Endodermal cell (in vitro differentiated cells): ENCODE results near the gene BACH1. TPM values are rescaled to one million over a fixed set of nuclear protein-coding genes. Genes with fewer than 3 reads are reported as not detected.

Experiments
- DNase-seq: peaks from one replicate; pipeline ENCODE4 v3.0.0-alpha.2; 2017
- H3K27ac ChIP-seq: 2 replicates; pipeline ENCODE4 v1.5.1; 2013; ENCODE audit warnings: mild to moderate bottlenecking, low read depth, low read length, moderate library complexity
- H3K27me3 ChIP-seq: 2 replicates; pipeline ENCODE4 v1.6.1; 2013; ENCODE audit warnings: mild to moderate bottlenecking, low read length, moderate library complexity; ENCODE audit not compliant: insufficient read depth, control insufficient read depth, poor library complexity, severe bottlenecking
- H3K36me3 ChIP-seq: 2 replicates; pipeline ENCODE4 v1.7.0; 2013; ENCODE audit warnings: mild to moderate bottlenecking, low read length, moderate library complexity; ENCODE audit not compliant: control insufficient read depth, insufficient read depth
- H3K4me1 ChIP-seq: one replicate; pipeline ENCODE4 v1.7.0; 2013; ENCODE audit warnings: low read length; ENCODE audit not compliant: control insufficient read depth, insufficient read depth
- H3K4me3 ChIP-seq: 2 replicates; pipeline ENCODE4 v1.5.1; 2013; ENCODE audit warnings: mild to moderate bottlenecking, low read length, moderate library complexity
- H3K9ac ChIP-seq: 2 replicates; pipeline ENCODE4 v1.6.1; 2013; ENCODE audit warnings: mild to moderate bottlenecking, low read length, moderate library complexity; ENCODE audit not compliant: poor library complexity, severe bottlenecking; ENCODE audit errors: extremely low read depth
- H3K9me3 ChIP-seq: 2 replicates; pipeline ENCODE4 v1.6.1; 2013; ENCODE audit warnings: mild to moderate bottlenecking, low read length, moderate library complexity; ENCODE audit not compliant: control insufficient read depth
- H3K27ac Mint-ChIP-seq: 2 replicates; pipeline ENCODE4 v1.8.0; 2020; ENCODE audit warnings: mixed read lengths
- H3K27me3 Mint-ChIP-seq: 2 replicates; pipeline ENCODE4 v1.8.0; 2021; ENCODE audit warnings: mild to moderate bottlenecking, mixed read lengths; ENCODE audit not compliant: insufficient read depth
- H3K36me3 Mint-ChIP-seq: 2 replicates; pipeline ENCODE4 v1.8.0; 2020; ENCODE audit warnings: low read depth, mixed read lengths
- H3K4me1 Mint-ChIP-seq: 2 replicates; pipeline ENCODE4 v1.8.0; 2020; ENCODE audit warnings: mixed read lengths
- H3K4me3 Mint-ChIP-seq: 2 replicates; pipeline ENCODE4 v1.8.0; 2020; ENCODE audit warnings: mild to moderate bottlenecking, moderate library complexity, mixed read lengths
- H3K9me3 Mint-ChIP-seq: 2 replicates; pipeline ENCODE4 v1.8.0; 2020; ENCODE audit warnings: mild to moderate bottlenecking, mixed read lengths
- whole genome bisulfite sequencing, 2 experiments: methylation state at CpG; one replicate each; pipeline versions ENCODE4 v1.1.5 to v1.1.7; 2013; ENCODE audit warnings: missing lambda C conversion rate in 2 of 2, mixed read lengths in 1 of 2; ENCODE audit not compliant: insufficient coverage in 1 of 2, insufficient read length in 1 of 2; 5-methylcytosine and 5-hydroxymethylcytosine counted together
- total RNA-seq, 2 donors: library from RNA; stranded (reverse); fragmentation: NEBNext Ultra II Directional in 1 of 2; extraction: Animal tissue kit (Norgen Biotek cat#: 25700) in 1 of 2; gene quantifications; 2 replicates in 1 of 2; 3 replicates in 1 of 2; pipeline ENCODE4 v1.2.1, GENCODE V29; 2021
- TF ChIP-seq, protein P1 (sequence below): fragments of 200-600 bp; sonication (generic); conservative IDR thresholded peaks from 2 replicates; pipeline ENCODE4 v1.5.0; 2021; ENCODE audit warnings: antibody characterized with exemption, mild to moderate bottlenecking

The BACH1 gene
- total RNA-seq, 2 donors from 2014 or later = 61.3 to 64.9 TPM

DNA sequence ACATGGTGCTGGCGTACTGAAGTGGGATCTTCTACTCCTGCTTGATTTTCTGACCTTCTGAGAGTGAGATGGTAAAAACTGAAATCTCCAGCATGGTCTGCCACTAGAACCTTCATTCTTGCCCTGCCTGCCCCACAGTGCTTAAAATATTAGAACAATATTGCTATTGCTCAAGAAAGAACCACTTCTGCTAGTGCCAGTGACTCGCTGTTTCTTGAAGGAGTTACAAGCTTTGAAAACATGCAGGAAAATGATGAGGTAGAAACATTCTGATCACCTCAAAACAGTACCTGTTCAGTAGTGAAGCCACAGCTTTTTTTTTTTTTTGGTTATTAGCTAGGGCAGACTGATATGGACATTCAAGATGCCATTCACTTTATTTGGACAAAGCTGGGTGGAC lies 95.3 kb downstream of the BACH1 start:
- H3K36me3 Mint-ChIP-seq = peaks cover 28% of the 10 kb centered on the region
- Histone ChIP-seq H3K4me3 (no peak overlapping the region), H3K27ac (no peak overlapping the region), H3K4me1 (no peaks in the 10 kb centered on the region), H3K9ac (no peak overlapping the region), H3K9me3 (peaks cover 5% of the 10 kb centered on the region), H3K36me3 (no peaks in the 10 kb centered on the region), H3K27me3 (no peaks in the 10 kb centered on the region)
- H3K27ac Mint-ChIP-seq = no peak overlapping the region
- H3K9me3 Mint-ChIP-seq = peaks cover 22% of the 10 kb centered on the region
- H3K27me3 Mint-ChIP-seq = no peaks in the 10 kb centered on the region
- no peak for DNase-seq
- no peak overlapping the region for H3K4me3 Mint-ChIP-seq
- no peaks in the 10 kb centered on the region for H3K4me1 Mint-ChIP-seq
- WGBS, 2 experiments = 95 to 100% methylated on average over 2 of the region's 2 CpGs
- TF ChIP-seq, protein P1, sequence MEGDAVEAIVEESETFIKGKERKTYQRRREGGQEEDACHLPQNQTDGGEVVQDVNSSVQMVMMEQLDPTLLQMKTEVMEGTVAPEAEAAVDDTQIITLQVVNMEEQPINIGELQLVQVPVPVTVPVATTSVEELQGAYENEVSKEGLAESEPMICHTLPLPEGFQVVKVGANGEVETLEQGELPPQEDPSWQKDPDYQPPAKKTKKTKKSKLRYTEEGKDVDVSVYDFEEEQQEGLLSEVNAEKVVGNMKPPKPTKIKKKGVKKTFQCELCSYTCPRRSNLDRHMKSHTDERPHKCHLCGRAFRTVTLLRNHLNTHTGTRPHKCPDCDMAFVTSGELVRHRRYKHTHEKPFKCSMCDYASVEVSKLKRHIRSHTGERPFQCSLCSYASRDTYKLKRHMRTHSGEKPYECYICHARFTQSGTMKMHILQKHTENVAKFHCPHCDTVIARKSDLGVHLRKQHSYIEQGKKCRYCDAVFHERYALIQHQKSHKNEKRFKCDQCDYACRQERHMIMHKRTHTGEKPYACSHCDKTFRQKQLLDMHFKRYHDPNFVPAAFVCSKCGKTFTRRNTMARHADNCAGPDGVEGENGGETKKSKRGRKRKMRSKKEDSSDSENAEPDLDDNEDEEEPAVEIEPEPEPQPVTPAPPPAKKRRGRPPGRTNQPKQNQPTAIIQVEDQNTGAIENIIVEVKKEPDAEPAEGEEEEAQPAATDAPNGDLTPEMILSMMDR = no peak

Other genes with a start within 250 kb of the BACH1 start
- gene CCT8, start 225.3 kb upstream of the BACH1 start, total RNA-seq = 100 to 1,000 TPM; 279 to 281 TPM
- gene MAP3K7CL, start 168.3 kb upstream of the BACH1 start, total RNA-seq = 1 to 10 TPM in 1 of 2 donors, not detected in 1; 1.3 TPM